GM12878 (cell line): ENCODE results near the gene C1QTNF9B. TPM values are rescaled to one million over a fixed set of nuclear protein-coding genes. Genes with fewer than 3 reads are reported as not detected.

ENCODE experiments used
- ATAC-seq: fragments of 200-7000 bp; cut with Tn5 transposase; 3 replicates; pipeline ENCODE4 v1.9.1; 2020; ENCODE audit warnings: mild to moderate bottlenecking, moderate library complexity
- BruUV-seq: library from RNA; stranded (reverse); fragments of 400-500 nt; replicated peaks from 2 replicates; lab custom pipeline; 2021; lab: Mats Ljungman, UMichigan
- CTCF ChIA-PET: fragments of 300-600 bp; sonication (Branson Sonifier 250); formaldehyde crosslinking; extraction: SDS; loops from one replicate; lab custom pipeline; 2021; ENCODE audit warnings: inconsistent platforms; lab: Yijun Ruan, JAX
- POLR2A ChIA-PET: fragments of 350-600 bp; formaldehyde crosslinking; extraction: SDS; loops from one replicate; lab custom pipeline; 2021; ENCODE audit warnings: inconsistent platforms; lab: Charles Lee
- RAD21 ChIA-PET: fragments of 300-600 bp; sonication (Branson Sonifier 250); formaldehyde crosslinking; loops from one replicate; lab custom pipeline; 2023; ENCODE audit warnings: antibody characterized with exemption; ENCODE audit not compliant: unreplicated experiment; lab: Charles Lee
- SMC1A ChIA-PET: fragments of 300-600 bp; sonication (Branson Sonifier 250); formaldehyde crosslinking; loops from one replicate; lab custom pipeline; 2023; ENCODE audit not compliant: unreplicated experiment, uncharacterized antibody; lab: Charles Lee
- DNase-seq: peaks from one replicate; pipeline ENCODE4 v3.0.0-alpha.2; 2011; ENCODE audit warnings: low read depth, low spot score
- FAIRE-seq: peaks from 3 replicates; lab custom pipeline; 2011; peaks lifted over from hg19 to GRCh38; lab: Jason Lieb, UNC
- H2AFZ ChIP-seq: 2 replicates; pipeline ENCODE4 v1.6.0; 2011; ENCODE audit warnings: low read depth, low read length, control low read depth; ENCODE audit not compliant: control insufficient read depth
- H3K27ac ChIP-seq: 2 replicates; pipeline ENCODE4 v1.5.1; 2011; ENCODE audit warnings: control low read depth; ENCODE audit not compliant: control insufficient read depth, insufficient read depth
- H3K27me3 ChIP-seq, 2 experiments: replicated peaks in 1 of 2; 2 replicates each; pipeline versions ENCODE4 v1.6.0 to v1.6.1; 2011; ENCODE audit warnings: low read length in 1 of 2; ENCODE audit not compliant: control insufficient read depth in 2 of 2, insufficient read depth in 2 of 2
- H3K36me3 ChIP-seq, 2 experiments: 2 replicates each; pipeline ENCODE4 v1.5.1; 2011; ENCODE audit warnings: low read length in 1 of 2; ENCODE audit not compliant: control insufficient read depth in 2 of 2, insufficient read depth in 2 of 2
- H3K4me1 ChIP-seq: 2 replicates; pipeline ENCODE4 v1.6.1; 2011; ENCODE audit warnings: mild to moderate bottlenecking, low read length, moderate library complexity, mixed read lengths; ENCODE audit not compliant: control insufficient read depth, insufficient read depth
- H3K4me2 ChIP-seq: 2 replicates; pipeline ENCODE4 v1.6.0; 2011; ENCODE audit warnings: control low read depth; ENCODE audit not compliant: control insufficient read depth, insufficient read depth
- H3K4me3 ChIP-seq: fragments of 200-600 bp; sonication (generic); 2 replicates; pipeline ENCODE4 v1.5.1; 2016
- H3K79me2 ChIP-seq: 2 replicates; pipeline ENCODE4 v1.6.0; 2011; ENCODE audit warnings: low read length; ENCODE audit not compliant: control insufficient read depth, insufficient read depth
- H3K9ac ChIP-seq: 2 replicates; pipeline ENCODE4 v1.8.0; 2011; ENCODE audit warnings: low read length, control low read depth, mixed read lengths; ENCODE audit not compliant: control insufficient read depth, insufficient read depth
- H3K9me3 ChIP-seq: replicated peaks from 3 replicates; pipeline ENCODE4 v1.5.1; 2011; ENCODE audit warnings: mild to moderate bottlenecking, low read length; ENCODE audit not compliant: control insufficient read depth, insufficient read depth
- H4K20me1 ChIP-seq: 2 replicates; pipeline ENCODE4 v1.6.0; 2011; ENCODE audit not compliant: control insufficient read depth, insufficient read depth
- CHD1 ChIP-seq: IDR thresholded peaks from 2 replicates; pipeline ENCODE4 v1.6.1; 2012; ENCODE audit warnings: low read depth, low read length, improper control_type of control experiment
- CREB1 ChIP-seq: IDR thresholded peaks from 2 replicates; pipeline ENCODE4 v1.6.1; 2012; ENCODE audit warnings: low read depth, mild to moderate bottlenecking, inconsistent platforms
- IRF3 ChIP-seq: fragments of 450-650 bp; IDR thresholded peaks from 2 replicates; pipeline ENCODE4 v1.6.1; 2014; ENCODE audit warnings: mild to moderate bottlenecking
- KLF5 ChIP-seq: fragments of 450-650 bp; IDR thresholded peaks from 2 replicates; pipeline ENCODE4 v1.6.1; 2014; ENCODE audit warnings: mild to moderate bottlenecking; ENCODE audit not compliant: partially characterized antibody
- RAD21 ChIP-seq: IDR thresholded peaks from 2 replicates; pipeline ENCODE4 v1.6.1; 2011; ENCODE audit warnings: mild to moderate bottlenecking, low read depth, low read length, moderate library complexity; ENCODE audit not compliant: insufficient read depth
- TCF3 ChIP-seq: IDR thresholded peaks from 2 replicates; pipeline ENCODE4 v1.6.1; 2012; ENCODE audit warnings: low read depth, mild to moderate bottlenecking, low read length, borderline replicate concordance; ENCODE audit not compliant: insufficient read depth
- ZNF687 ChIP-seq: fragments of 450-650 bp; IDR thresholded peaks from 2 replicates; pipeline ENCODE4 v1.6.1; 2017; ENCODE audit warnings: mild to moderate bottlenecking, moderate library complexity
- WGBS: methylation state at CpG from one replicate; pipeline ENCODE4 v1.1.6; 2016; ENCODE audit warnings: low lambda C conversion rate; ENCODE audit not compliant: insufficient replicate concordance, insufficient coverage; ENCODE audit errors: missing lambda C conversion rate; 5-methylcytosine and 5-hydroxymethylcytosine counted together
- in situ Hi-C: fragments of 300-500 bp; cut with MboI; formaldehyde crosslinking; loops from 9 replicates; pipeline ENCODE4 v1.14.3; 2018; ENCODE audit warnings: mixed read lengths
- intact Hi-C: fragments of 100-400 bp; cut with micrococcal nuclease; formaldehyde crosslinking; loops from one replicate; pipeline ENCODE4 v1.14.2; 2022; ENCODE audit not compliant: unreplicated experiment
- polyA plus RNA-seq, 11 experiments: library from polyadenylated mRNA; depleted of rRNA in 4 of 11; unstranded in 6 of 11; stranded (reverse) in 5 of 11; fragments of >200 nt; fragmentation: Nextera tagmentation in 4 of 11; fragmentation: Illumina TruSeq in 1 of 11; extraction: Ambion mirVana in 4 of 11; extraction: Trizol in 1 of 11; gene quantifications; 1 replicate in 1 of 11; 2 replicates in 10 of 11; pipeline versions ENCODE4 v1.2.1 to v1.2.3, GENCODE V29; 2011 to 2016; ENCODE audit warnings: inconsistent platforms in 2 of 11, missing spikeins in 2 of 11, low read depth in 1 of 11
- total RNA-seq, 4 experiments: library from RNA; depleted of rRNA in 3 of 4; stranded (reverse); fragments of >200 nt in 3 of 4; fragmentation: Illumina TruSeq in 1 of 4; extraction: Trizol in 1 of 4; gene quantifications; 2 replicates each; pipeline versions ENCODE4 v1.2.1 to v1.2.3, GENCODE V29; 2013 to 2021

Gene C1QTNF9B
- total and polyA plus RNA-seq, 10 of the 15 experiments (the other 5 are each of a cell fraction or from before 2014, with no cell fraction given), result 0.10 to 0.48 (median 0.32) TPM; not detected in 6

- H3K9me3 ChIP-seq, result no peaks in the 10 kb centered on the region
- no peak for TF ChIP-seq TCF3
- no peak for TF ChIP-seq IRF3
- TF ChIP-seq KLF5, result no peak
- no peak for TF ChIP-seq CREB1
- TF ChIP-seq CHD1, result no peak
- TF ChIP-seq RAD21, result no peak
- TF ChIP-seq ZNF687, result no peak
- POLR2A ChIA-PET, result no interaction called here
- H3K27me3 ChIP-seq, result no peaks in the 10 kb centered on the region
- RAD21 ChIA-PET, result interaction anchor here (0.5 to 1.9 kb wide), 8 partner anchors 37 to 308 kb away, joined by 3 to 18 read pairs (median 4); no protein-coding TSS in a partner anchor
- 4% methylated on average over 1 of the region's 1 CpG for WGBS
- ATAC-seq, result no peak
- no peak overlapping the region for H3K9ac ChIP-seq
- no peak overlapping the region for H3K4me3 ChIP-seq
- BruUV-seq, result no TSS peak
- H3K36me3 ChIP-seq, result no peaks in the 10 kb centered on the region
- H4K20me1 ChIP-seq, result no peaks in the 10 kb centered on the region
- H3K4me2 ChIP-seq, result no peak overlapping the region
- H3K79me2 ChIP-seq, result no peaks in the 10 kb centered on the region
- intact Hi-C loops (no loop called here), in situ Hi-C loops (no loop called here)
- H3K27ac ChIP-seq, result no peak overlapping the region
- FAIRE-seq, result no peak
- DNase-seq, result no peak
- CTCF ChIA-PET, result interaction anchor here (1.2 to 3.4 kb wide), 5 partner anchors 35 to 306 kb away, joined by 4 to 31 read pairs (median 25); no protein-coding TSS in a partner anchor
- no peaks in the 10 kb centered on the region for H3K4me1 ChIP-seq
- H2AFZ ChIP-seq, result no peak overlapping the region
- SMC1A ChIA-PET, result interaction anchor here (1.4 to 5.6 kb wide), 5 partner anchors 37 to 305 kb away, joined by 3 to 24 read pairs (median 7); no protein-coding TSS in a partner anchor
Measured at GRCh38 chr13:23923031-23923430, 25.7 kb upstream of the C1QTNF9B start.
